ENCODE data around the gene NASP.

- TF ChIP-seq CTCF (IDR thresholded peaks at IDR 0.05; ENCODE audit: insufficient read depth, low read depth, low read length) (no peak), EZH2 (IDR thresholded peaks at IDR 0.05; ENCODE audit: insufficient read depth, low read length) (no peak)
Observed at GRCh38 chr1:45583264-45583665, 576 bp upstream of the NASP start.

Measured in astrocyte (in vitro differentiated cells and primary cell).